ENCODE measurements around the gene EIF4A3.

Gene EIF4A3

GRCh38 chr17:80142929-80143328 is 4.0 kb downstream of the EIF4A3 start:
- H3K4me3 ChIP-seq (ENCODE audit: low read depth, low read length) = no peak overlapping the region
- TF ChIP-seq CTCF (IDR thresholded peaks at IDR 0.05; ENCODE audit: low read depth, low read length) = no peak
- in situ Hi-C loops (cut with HindIII; ENCODE audit: low sequenced_read_pairs) = no loop called here
- no peak for DNase-seq (ENCODE audit: low read depth, low spot score)

GRCh38 chr17:80141463-80142165 is 5.3 kb downstream of the EIF4A3 start:
- H3K4me3 ChIP-seq (ENCODE audit: low read depth, low read length) = no peak overlapping the region
- no peak for DNase-seq (ENCODE audit: low read depth, low spot score)
- in situ Hi-C loops (cut with HindIII; ENCODE audit: low sequenced_read_pairs) = no loop called here
- TF ChIP-seq CTCF (IDR thresholded peaks at IDR 0.05; ENCODE audit: low read depth, low read length) = no peak

GRCh38 chr17:80138856-80139426 is 8.0 kb downstream of the EIF4A3 start:
- in situ Hi-C loops (cut with HindIII; ENCODE audit: low sequenced_read_pairs) = no loop called here
- no peak for TF ChIP-seq CTCF (IDR thresholded peaks at IDR 0.05; ENCODE audit: low read depth, low read length)
- DNase-seq (ENCODE audit: low read depth, low spot score) = no peak
- H3K4me3 ChIP-seq (ENCODE audit: low read depth, low read length) = no peak overlapping the region

- in situ Hi-C loops (cut with HindIII; ENCODE audit: low sequenced_read_pairs) = no loop called here
- TF ChIP-seq CTCF (IDR thresholded peaks at IDR 0.05; ENCODE audit: low read depth, low read length) = no peak
- no peak overlapping the region for H3K4me3 ChIP-seq (ENCODE audit: low read depth, low read length)
- DNase-seq (ENCODE audit: low read depth, low spot score) = no peak
These were observed 9.8 kb downstream of the EIF4A3 start for GRCh38 chr17:80137131-80137530.

- H3K4me3 ChIP-seq (ENCODE audit: low read depth, low read length) = no peak overlapping the region
- TF ChIP-seq CTCF (IDR thresholded peaks at IDR 0.05; ENCODE audit: low read depth, low read length) = no peak
- no peak for DNase-seq (ENCODE audit: low read depth, low spot score)
- in situ Hi-C loops (cut with HindIII; ENCODE audit: low sequenced_read_pairs) = no loop called here
These were observed 13.3 kb downstream of the EIF4A3 start for GRCh38 chr17:80133626-80133970.

GRCh38 chr17:80132906-80133625 is 13.9 kb downstream of the EIF4A3 start:
- H3K4me3 ChIP-seq (ENCODE audit: low read depth, low read length) = no peak overlapping the region
- TF ChIP-seq CTCF (IDR thresholded peaks at IDR 0.05; ENCODE audit: low read depth, low read length) = no peak
- no peak for DNase-seq (ENCODE audit: low read depth, low spot score)
- in situ Hi-C loops (cut with HindIII; ENCODE audit: low sequenced_read_pairs) = no loop called here

Measured in astrocyte of the spinal cord (primary cell).